Activated naive CD8-positive, alpha-beta T cell treated with anti-CD3 and anti-CD28 coated beads, Interleukin-2, amount 50 U/mL, for 16 hours (primary cell): ENCODE measurements around the gene JMJD6.
"Not testable (repeated sequence)": the region's sequence is repeated elsewhere in the genome, so short reads cannot be mapped to it uniquely, and the experiment has no call there.

Experiments
- DNase-seq: peaks from one replicate; pipeline ENCODE4 v3.0.0-alpha.2; 2020; ENCODE audit warnings: low read depth, low spot score

JMJD6 gene

GRCh38 chr17:76736349-76737081 lies 10.1 kb upstream of the JMJD6 start:
- peak; percentile 18 for DNase-seq

- no peak for DNase-seq
These were observed 9.4 kb upstream of the JMJD6 start for GRCh38 chr17:76735586-76736348.

DNA sequence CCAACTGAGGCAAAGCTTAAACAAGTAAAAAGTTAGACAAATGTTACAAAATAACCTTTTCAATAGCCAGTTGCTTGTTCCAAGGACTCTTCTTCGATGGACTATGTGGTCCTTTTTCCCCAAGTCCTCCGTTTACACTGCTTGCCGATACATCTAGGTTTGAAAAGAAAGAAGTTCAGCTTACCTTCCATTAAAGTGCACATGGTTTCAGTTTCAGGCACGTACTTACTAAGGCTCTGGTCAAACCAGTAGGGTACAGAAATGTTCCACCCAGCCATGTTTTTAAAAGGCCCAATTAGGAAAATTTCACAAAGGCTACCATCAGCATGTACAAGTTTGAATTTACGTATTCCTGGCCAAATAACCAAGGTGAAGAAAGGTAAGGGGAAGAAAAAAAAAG lies 8.6 kb upstream of the JMJD6 start:
- no peak for DNase-seq

DNA sequence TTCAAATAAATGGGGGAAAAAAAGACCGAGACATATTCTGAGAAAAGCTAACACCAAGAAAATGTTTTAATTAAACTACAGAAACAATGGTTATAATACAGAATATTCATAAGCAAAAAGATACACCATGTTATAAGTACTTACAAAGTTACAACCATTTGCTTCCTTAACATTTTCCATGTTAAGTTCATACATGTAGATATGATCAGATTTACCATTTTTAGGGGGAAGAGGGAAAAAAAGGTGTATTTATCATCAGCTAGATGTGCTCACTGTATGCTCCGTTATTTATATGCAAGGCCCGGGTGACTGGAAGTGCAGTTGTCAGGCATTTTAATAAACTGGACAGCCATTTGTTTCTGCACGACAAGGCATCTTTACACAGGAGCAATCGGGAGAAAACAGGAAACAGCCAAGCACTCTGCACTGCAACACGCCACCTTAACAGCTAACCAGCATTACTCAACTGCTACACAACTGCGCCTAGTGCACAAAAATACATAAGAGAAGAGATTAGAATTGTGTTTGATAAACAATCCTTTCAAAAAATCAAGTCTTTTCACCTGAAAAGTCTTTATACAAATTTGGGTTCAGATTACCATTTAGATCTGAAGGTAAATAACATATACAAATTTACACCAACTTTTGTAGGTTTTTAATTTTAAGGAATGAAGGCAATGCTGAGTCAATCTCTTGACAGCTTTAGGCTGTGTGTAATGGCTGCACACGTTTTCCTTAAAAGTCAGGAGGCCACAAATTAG lies 7.9 kb upstream of the JMJD6 start:
- DNase-seq, result no peak

DNA sequence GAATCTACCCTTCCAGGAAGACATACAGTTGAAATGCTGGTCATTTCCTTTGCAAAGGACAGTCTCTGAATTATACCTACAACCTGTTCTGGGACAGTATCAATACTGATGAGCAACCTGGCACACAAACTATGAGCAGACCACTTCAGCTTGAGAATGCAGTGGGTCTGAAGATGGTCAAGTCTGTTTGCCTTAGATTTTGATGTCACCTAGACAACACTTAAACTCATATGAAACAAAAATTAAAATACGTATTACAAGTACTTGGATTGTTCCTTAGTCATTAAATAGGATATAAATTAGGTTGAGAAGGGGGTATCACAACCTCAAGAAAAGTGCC lies 7.2 kb upstream of the JMJD6 start:
- no peak for DNase-seq

GRCh38 chr17:76732734-76733617 lies 6.6 kb upstream of the JMJD6 start:
- DNase-seq, result no peak

DNA sequence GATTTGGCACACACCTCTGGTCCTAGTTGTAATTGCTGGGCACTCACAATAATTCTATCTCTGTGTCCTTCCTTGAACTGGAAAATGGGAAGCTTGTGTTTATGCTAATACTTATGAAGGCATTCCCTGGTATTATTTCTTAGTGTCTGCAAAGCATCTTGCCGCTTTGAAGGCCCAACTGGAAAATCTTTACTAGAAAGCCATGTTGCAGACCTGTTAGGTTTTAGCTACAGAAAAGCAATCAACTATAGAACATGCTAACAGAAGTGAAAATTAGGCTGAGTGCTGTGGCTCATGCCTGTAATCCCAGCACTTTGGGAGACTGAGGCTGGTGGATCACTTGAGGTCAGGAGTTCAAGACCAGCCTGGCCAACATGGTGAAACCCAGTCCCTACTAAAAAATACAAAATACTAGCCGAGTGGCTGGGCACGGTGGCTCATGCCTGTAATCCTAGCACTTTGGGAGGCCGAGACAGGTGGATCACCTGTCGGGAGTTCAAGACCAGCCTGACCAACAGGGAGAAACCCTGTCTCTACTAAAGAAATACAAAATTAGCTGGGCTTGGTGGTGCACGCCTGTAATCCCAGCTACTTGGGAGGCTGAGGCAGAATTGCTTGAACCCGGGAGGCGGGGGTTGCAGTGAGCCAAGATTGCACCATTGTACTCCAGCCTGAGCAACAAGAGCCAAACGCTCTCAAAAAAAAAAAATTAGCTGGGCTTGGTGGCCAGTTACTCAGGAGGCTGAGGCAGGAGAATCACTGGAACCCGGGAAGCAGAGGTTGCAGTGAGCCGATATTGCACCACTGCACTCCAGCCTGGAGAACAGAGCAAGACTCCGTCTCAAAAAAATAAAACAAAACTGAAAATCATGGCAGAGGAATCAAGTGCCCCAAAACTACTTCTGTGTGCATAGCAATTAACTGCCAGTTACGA lies 5.7 kb upstream of the JMJD6 start:
- DNase-seq, result not testable (repeated sequence)

DNA sequence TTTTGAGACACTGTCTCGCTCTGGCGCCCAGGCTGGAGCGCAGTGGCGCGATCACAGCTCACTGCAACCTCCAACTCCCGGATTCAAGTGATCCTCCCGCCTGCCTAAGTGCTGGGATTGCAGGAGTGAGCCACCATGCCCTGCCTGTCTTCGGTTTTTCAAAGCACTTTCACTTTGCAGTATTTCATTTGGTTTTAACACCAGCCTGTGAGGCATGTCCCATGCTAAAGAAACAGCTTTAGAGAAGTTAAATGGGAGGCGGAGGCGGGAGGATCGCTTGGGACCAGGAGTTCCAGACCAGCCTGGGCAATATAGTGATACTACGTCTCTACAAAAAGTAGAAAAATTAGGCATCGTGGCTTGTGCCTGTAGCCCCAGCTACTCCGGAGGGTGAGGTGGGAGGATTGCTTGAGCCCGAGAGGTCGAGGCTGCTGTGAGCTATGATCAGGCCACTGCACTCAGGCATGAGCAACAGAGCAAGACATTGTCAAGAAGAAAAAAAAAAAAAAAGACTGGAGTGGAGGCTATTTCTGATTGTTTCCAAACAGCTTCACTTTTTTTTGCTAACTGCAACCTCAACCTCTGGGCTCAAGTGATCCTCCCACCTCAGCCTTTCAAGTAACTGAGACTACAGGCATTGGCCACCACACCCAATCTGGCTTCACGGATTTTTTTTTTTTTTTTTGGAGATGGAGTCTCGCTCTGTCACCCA lies 1.5 kb upstream of the JMJD6 start:
- DNase-seq, result no peak

GRCh38 chr17:76726776-76727718 lies 641 bp upstream of the JMJD6 start, which contains the start of gene METTL23:
TSS of gene METTL23 (plus strand) at chr17:76726839. CDS start at chr17:76729711, 2,872 bp downstream.
- DNase-seq, result peak; percentile 49

GRCh38 chr17:76725580-76726230 lies 701 bp downstream of the JMJD6 start:
- peak; percentile 46 for DNase-seq

GRCh38 chr17:76723812-76724211 lies 2.6 kb downstream of the JMJD6 start:
- DNase-seq, result no peak

- DNase-seq, result not testable (repeated sequence)
These were observed 3.4 kb downstream of the JMJD6 start for GRCh38 chr17:76722977-76723376.

- no peak for DNase-seq
These were observed 4.1 kb downstream of the JMJD6 start for GRCh38 chr17:76722279-76722678.

GRCh38 chr17:76721463-76721862 lies 4.9 kb downstream of the JMJD6 start:
- DNase-seq, result no peak

GRCh38 chr17:76720941-76721340 lies 5.5 kb downstream of the JMJD6 start:
- DNase-seq, result no peak

- DNase-seq, result no peak
These were observed 6.2 kb downstream of the JMJD6 start for GRCh38 chr17:76720211-76720610.

GRCh38 chr17:76718516-76718915 lies 7.9 kb downstream of the JMJD6 start:
- no peak for DNase-seq

- no peak for DNase-seq
These were observed 9.6 kb downstream of the JMJD6 start for GRCh38 chr17:76716839-76717215.
